ENCODE data around the gene GABPB2.

GABPB2 gene

GRCh38 chr1:151132335-151133017 is 61.9 kb downstream of the GABPB2 start:
- Histone ChIP-seq H3K4me2 (ENCODE audit: low read depth, low read length, poor library complexity, severe bottlenecking) (no peak overlapping the region), H3F3A (ENCODE audit: insufficient read depth) (no peaks in the 10 kb centered on the region), H3K36me3 (ENCODE audit: low read length) (no peaks in the 10 kb centered on the region), H4K20me1 (ENCODE audit: low read depth, low read length) (no peaks in the 10 kb centered on the region), H3K9me2 (replicated peaks; ENCODE audit: insufficient read depth, low read length) (no peaks in the 10 kb centered on the region), H3K4me3 (ENCODE audit: insufficient read depth, low read length, poor library complexity, severe bottlenecking) (no peak overlapping the region), H3K27me3 (ENCODE audit: low read length) (no peaks in the 10 kb centered on the region), H3K79me2 (ENCODE audit: insufficient read depth, low read length) (no peaks in the 10 kb centered on the region), H2AFZ (ENCODE audit: low read depth, low read length, severe bottlenecking) (no peak overlapping the region), H3K9me3 (ENCODE audit: insufficient read depth, low read length) (no peaks in the 10 kb centered on the region), H3K9ac (ENCODE audit: low read length) (no peak overlapping the region), H3K27ac (ENCODE audit: low read depth, low read length) (no peak overlapping the region)
- TF ChIP-seq, protein P1, sequence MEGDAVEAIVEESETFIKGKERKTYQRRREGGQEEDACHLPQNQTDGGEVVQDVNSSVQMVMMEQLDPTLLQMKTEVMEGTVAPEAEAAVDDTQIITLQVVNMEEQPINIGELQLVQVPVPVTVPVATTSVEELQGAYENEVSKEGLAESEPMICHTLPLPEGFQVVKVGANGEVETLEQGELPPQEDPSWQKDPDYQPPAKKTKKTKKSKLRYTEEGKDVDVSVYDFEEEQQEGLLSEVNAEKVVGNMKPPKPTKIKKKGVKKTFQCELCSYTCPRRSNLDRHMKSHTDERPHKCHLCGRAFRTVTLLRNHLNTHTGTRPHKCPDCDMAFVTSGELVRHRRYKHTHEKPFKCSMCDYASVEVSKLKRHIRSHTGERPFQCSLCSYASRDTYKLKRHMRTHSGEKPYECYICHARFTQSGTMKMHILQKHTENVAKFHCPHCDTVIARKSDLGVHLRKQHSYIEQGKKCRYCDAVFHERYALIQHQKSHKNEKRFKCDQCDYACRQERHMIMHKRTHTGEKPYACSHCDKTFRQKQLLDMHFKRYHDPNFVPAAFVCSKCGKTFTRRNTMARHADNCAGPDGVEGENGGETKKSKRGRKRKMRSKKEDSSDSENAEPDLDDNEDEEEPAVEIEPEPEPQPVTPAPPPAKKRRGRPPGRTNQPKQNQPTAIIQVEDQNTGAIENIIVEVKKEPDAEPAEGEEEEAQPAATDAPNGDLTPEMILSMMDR (IDR thresholded peaks at IDR 0.05; ENCODE audit: insufficient read depth, low read length, poor library complexity, severe bottlenecking), result no peak
- no peak for TF ChIP-seq EZH2phosphoT487 (conservative IDR thresholded peaks at IDR 0.05; ENCODE audit: low read length)

DNA sequence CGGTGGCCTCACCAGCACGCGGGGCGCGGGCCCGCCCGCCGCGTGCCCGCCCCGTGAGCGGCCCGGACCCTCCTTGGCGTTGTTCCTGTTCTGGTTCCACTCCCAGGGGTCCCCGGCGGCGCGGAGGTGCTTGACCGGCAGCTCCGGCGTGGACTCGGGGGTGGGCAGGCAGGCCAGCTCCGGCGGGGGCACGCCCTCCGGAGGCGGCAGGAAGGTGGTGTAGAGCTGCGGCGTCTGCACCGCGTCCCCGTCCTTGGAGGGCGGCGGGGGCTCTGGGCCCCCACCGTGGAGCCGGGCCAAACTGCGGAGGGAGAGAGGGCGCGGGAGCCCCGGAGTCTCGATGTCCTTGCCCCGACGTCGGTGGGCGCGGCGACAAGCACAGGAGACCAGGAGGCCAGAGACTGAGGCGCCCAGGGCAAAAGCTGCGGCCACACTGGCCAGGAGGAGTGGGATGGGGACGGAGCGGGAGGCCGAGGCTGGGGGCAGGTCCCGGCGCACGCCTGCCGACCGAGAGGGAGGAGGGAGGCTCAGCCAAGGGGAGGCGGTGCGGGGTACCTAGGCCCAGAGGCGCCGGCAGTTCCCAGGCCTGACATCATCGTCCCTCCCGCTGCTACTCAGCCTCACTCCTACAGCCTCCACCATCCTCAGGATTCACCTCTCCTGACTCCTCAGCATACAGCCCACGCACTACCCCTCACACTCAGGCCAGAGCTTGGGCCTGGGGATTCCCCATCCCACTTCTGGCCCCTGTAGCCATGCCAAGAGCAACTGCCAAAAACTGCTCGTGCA is 62.7 kb downstream of the GABPB2 start:
- Histone ChIP-seq H3K9me2 (replicated peaks; ENCODE audit: insufficient read depth, low read length) (no peaks in the 10 kb centered on the region), H3K9me3 (ENCODE audit: insufficient read depth, low read length) (no peaks in the 10 kb centered on the region), H3K4me3 (ENCODE audit: insufficient read depth, low read length, poor library complexity, severe bottlenecking) (no peak overlapping the region), H4K20me1 (ENCODE audit: low read depth, low read length) (no peaks in the 10 kb centered on the region), H3K9ac (ENCODE audit: low read length) (no peak overlapping the region), H3K27me3 (ENCODE audit: low read length) (no peaks in the 10 kb centered on the region), H3K4me2 (ENCODE audit: low read depth, low read length, poor library complexity, severe bottlenecking) (no peak overlapping the region), H3K79me2 (ENCODE audit: insufficient read depth, low read length) (no peaks in the 10 kb centered on the region), H3K36me3 (ENCODE audit: low read length) (no peaks in the 10 kb centered on the region), H3F3A (ENCODE audit: insufficient read depth) (no peaks in the 10 kb centered on the region), H2AFZ (ENCODE audit: low read depth, low read length, severe bottlenecking) (no peak overlapping the region), H3K27ac (ENCODE audit: low read depth, low read length) (no peak overlapping the region)
- no peak for TF ChIP-seq EZH2phosphoT487 (conservative IDR thresholded peaks at IDR 0.05; ENCODE audit: low read length)
- TF ChIP-seq, protein P1 (IDR thresholded peaks at IDR 0.05; ENCODE audit: insufficient read depth, low read length, poor library complexity, severe bottlenecking), result no peak

- TF ChIP-seq EZH2phosphoT487 (conservative IDR thresholded peaks at IDR 0.05; ENCODE audit: low read length), result no peak
- H3K4me3 ChIP-seq (ENCODE audit: insufficient read depth, low read length, poor library complexity, severe bottlenecking), result no peak overlapping the region
- H3K4me2 ChIP-seq (ENCODE audit: low read depth, low read length, poor library complexity, severe bottlenecking), result no peak overlapping the region
- no peaks in the 10 kb centered on the region for H3K9me2 ChIP-seq (replicated peaks; ENCODE audit: insufficient read depth, low read length)
- H3K9me3 ChIP-seq (ENCODE audit: insufficient read depth, low read length), result no peaks in the 10 kb centered on the region
- no peaks in the 10 kb centered on the region for H3K36me3 ChIP-seq (ENCODE audit: low read length)
- no peaks in the 10 kb centered on the region for H3F3A ChIP-seq (ENCODE audit: insufficient read depth)
- H3K27ac ChIP-seq (ENCODE audit: low read depth, low read length), result no peak overlapping the region
- no peak overlapping the region for H3K9ac ChIP-seq (ENCODE audit: low read length)
- H2AFZ ChIP-seq (ENCODE audit: low read depth, low read length, severe bottlenecking), result no peak overlapping the region
- no peaks in the 10 kb centered on the region for H3K27me3 ChIP-seq (ENCODE audit: low read length)
- no peaks in the 10 kb centered on the region for H4K20me1 ChIP-seq (ENCODE audit: low read depth, low read length)
- no peaks in the 10 kb centered on the region for H3K79me2 ChIP-seq (ENCODE audit: insufficient read depth, low read length)
Observed at GRCh38 chr1:151134396-151134795, 63.8 kb downstream of the GABPB2 start.

- TF ChIP-seq, protein P1 (IDR thresholded peaks at IDR 0.05; ENCODE audit: insufficient read depth, low read length, poor library complexity, severe bottlenecking), result no peak
- TF ChIP-seq EZH2phosphoT487 (conservative IDR thresholded peaks at IDR 0.05; ENCODE audit: low read length), result no peak
- Histone ChIP-seq H3K36me3 (ENCODE audit: low read length) (no peaks in the 10 kb centered on the region), H3K4me2 (ENCODE audit: low read depth, low read length, poor library complexity, severe bottlenecking) (no peak overlapping the region)
Observed at GRCh38 chr1:151134991-151135390, 64.4 kb downstream of the GABPB2 start.

More at GRCh38 chr1:151134991-151135390, 64.4 kb downstream of the GABPB2 start:
- Histone ChIP-seq H4K20me1 (ENCODE audit: low read depth, low read length) (no peaks in the 10 kb centered on the region), H3F3A (ENCODE audit: insufficient read depth) (no peaks in the 10 kb centered on the region), H3K27ac (ENCODE audit: low read depth, low read length) (no peak overlapping the region), H3K9me3 (ENCODE audit: insufficient read depth, low read length) (no peaks in the 10 kb centered on the region), H2AFZ (ENCODE audit: low read depth, low read length, severe bottlenecking) (no peak overlapping the region), H3K9ac (ENCODE audit: low read length) (no peak overlapping the region), H3K9me2 (replicated peaks; ENCODE audit: insufficient read depth, low read length) (no peaks in the 10 kb centered on the region), H3K79me2 (ENCODE audit: insufficient read depth, low read length) (no peaks in the 10 kb centered on the region), H3K4me3 (ENCODE audit: insufficient read depth, low read length, poor library complexity, severe bottlenecking) (no peak overlapping the region), H3K27me3 (ENCODE audit: low read length) (no peaks in the 10 kb centered on the region)
